Dermis microvascular lymphatic vessel endothelial cell (primary cell): ENCODE data around the gene SLC22A12. TPM values are rescaled to one million over a fixed set of nuclear protein-coding genes. Genes with fewer than 3 reads are reported as not detected.

Experiments
- DNase-seq, 2 donors: peaks; one replicate each; pipeline versions ENCODE4 v3.0.0 to v3.0.0-alpha.2; 2010; ENCODE audit warnings: low read depth in 2 of 2
- total RNA-seq: library from RNA; depleted of rRNA; stranded (reverse); fragments of >200 nt; gene quantifications from 2 replicates; pipeline ENCODE4 v1.2.1, GENCODE V29; 2014

The SLC22A12 gene
- total RNA-seq, 1 donor from 2014 or later = not detected

- DNase-seq = no peak
Observed at GRCh38 chr11:64562723-64563351, 28.2 kb upstream of the SLC22A12 start.

DNA sequence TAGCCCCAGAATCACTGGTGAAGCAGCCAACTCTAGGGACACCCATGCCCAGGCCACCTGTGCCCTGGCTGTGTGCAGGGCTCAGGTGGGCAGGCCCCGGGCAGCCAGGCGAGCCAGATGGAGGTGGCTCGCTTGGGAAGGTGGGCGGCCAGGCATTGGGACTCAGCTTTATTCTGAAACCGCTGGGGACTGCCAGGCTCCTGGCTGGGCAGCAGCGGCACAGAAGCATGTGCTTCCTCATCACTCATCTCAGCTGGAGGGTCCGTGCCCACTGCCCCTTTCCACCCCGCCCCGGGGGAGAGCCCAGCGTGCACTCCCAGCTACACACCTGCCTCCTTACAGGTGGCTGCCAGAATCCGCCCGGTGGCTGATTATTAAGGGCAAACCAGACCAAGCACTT lies 27.1 kb upstream of the SLC22A12 start:
- DNase-seq = no peak

DNA sequence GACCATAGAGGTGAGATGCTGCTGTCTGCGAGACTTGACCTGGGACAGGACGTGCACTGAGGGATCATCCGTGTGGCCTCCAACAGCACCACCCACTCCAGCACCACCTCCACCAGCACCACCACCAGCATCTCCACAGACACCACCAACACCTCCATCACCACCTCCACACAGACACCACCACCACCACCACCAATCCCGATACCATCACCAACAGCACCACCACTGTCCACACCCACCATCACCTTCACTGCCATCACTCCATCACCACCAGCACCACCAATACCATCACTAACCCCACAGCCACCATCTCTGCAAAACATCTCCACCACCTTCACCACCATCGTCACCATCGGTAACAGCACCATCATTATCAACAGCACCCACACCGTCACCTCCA lies 26.6 kb upstream of the SLC22A12 start:
- no peak for DNase-seq

DNA sequence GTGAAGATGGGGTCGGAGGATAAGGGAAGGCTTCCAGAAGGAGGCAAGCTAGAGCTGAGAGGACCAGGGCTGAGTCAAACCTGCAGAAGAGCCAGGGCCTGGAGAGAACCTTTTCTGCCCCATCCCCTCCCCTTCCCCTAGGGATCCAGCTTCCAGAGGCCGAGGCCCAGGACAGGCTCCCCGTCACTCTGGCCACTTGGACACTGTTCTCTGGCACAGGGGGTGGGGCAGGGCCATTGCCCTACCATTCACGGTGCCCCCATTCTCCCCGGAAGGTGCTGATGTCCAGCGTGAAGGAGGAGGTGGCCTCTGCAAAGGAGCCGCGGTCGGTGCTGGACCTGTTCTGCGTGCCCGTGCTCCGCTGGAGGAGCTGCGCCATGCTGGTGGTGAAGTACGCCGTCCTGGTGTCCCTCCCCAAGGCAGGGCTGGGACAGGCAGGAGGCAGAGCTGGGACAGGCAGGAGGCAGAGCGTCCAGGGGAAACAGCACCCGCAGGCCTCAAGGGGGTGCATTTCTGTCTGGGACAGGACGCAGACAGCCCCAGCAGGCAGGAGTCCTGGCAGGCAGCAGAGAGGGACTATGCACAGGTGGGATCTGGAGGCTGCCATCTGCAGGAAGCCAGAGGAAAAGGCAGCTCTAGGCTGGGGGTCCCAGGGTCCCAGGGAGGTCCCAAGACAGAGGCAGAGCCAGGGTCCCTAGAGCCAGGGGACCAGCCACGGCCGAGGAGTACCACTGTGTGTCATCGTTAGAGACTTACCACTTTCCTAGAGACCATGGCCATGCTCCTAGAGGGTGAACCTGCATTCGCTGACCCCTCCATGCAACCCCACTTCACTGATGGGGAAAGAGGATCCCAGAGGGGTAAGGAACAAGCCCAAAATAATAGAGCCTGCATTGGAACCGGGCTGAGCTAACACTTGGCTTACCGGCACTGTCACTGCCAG lies 25.8 kb upstream of the SLC22A12 start:
- no peak for DNase-seq

DNA sequence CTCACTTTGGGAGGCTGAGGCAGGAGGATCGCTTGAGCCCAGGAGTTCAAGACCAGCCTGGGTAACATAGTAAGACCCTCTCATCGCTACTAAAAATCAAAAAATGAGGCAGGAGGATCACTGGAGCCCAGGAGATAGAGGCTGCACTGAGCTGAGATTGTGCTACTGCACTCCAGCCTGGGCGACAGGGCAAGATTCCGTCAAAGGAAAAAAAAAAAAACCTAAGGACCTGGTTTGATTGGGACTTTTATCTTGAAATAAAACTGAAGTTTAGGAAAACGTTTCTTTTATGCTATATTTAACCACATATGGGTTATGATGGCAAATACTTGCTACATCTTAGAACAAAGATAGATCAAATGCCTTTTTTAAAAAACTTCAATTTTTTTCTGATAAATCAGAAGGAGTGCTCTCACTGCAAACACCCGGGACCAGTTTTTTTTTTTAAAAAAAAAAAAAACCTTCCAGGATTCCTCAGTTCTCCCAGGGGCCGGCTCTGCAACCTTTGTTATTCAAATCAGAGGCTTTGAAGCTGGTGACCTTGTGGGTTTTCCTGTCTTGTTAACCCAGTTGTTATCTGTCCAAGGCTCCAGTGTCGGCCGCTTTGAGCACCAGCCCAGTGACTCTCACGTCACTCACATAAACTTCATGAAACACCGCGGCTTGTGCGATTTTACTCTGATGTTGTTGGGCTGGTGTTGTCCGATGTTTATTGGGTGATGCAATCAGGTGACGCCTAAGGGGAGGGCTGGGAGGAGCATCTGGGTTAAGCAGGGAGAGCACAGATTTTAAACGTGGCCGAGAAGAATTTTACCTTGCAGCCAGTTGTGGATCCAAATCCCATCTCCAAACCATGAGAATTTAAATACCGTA lies 24.7 kb upstream of the SLC22A12 start:
- DNase-seq = peak; percentile 30 to 74

GRCh38 chr11:64566915-64567891 lies 23.8 kb upstream of the SLC22A12 start:
- DNase-seq = no peak

DNA sequence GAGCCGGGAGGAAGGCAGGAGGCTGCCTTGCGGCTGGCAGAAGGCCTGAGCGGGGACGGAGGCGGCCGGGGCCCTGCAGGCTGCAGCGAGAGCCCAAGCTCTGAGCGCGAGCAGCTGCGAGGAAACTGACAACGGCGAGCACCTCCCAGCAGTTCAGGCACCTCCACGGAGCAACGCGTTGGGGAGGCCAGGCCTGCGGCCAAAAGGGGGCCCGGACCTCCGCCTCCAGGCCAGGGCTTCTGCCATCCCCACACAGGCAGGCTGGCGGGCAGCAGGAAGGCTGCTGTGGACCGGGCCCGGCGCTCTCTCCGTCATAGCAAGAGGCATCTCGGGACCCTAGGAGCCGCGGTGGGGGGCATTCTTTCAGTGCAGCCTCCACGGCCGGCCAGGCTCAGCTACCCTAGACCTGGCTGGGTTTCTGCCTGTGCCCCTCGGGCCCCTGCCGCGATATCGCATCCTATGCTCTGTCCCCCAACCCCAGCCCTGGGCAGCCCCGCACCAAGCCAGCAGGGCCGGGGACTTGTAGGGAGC lies 22.9 kb upstream of the SLC22A12 start:
- DNase-seq = no peak

GRCh38 chr11:64568584-64569140 lies 22.4 kb upstream of the SLC22A12 start:
- DNase-seq = no peak

DNA sequence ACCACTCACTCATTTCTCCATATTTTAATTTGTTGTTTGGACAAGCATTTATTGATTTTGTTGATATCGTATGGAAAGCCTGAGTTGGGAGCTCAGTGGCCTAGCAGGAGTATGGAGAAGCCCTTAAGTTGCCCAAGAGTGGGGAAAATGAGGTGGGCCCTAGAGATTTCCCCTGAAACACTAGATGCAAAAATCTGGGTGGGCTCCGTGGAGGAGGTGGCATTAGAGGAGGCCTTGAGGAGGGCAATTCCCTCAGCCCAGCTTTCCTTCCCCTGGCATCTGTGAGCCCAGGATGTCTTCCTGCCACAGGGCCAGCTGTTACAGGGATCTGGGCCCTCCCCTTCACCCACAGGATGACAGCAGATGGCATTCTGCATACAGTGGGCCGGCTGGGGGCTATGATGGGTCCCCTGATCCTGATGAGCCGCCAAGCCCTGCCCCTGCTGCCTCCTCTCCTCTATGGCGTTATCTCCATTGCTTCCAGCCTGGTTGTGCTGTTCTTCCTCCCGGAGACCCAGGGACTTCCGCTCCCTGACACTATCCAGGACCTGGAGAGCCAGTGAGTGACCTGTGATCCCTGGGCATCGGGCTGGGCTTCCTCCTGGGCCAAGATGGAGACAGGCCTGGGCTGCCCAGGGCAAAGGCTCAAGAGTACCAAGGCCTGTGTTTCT lies 21.6 kb upstream of the SLC22A12 start:
- DNase-seq = no peak

DNA sequence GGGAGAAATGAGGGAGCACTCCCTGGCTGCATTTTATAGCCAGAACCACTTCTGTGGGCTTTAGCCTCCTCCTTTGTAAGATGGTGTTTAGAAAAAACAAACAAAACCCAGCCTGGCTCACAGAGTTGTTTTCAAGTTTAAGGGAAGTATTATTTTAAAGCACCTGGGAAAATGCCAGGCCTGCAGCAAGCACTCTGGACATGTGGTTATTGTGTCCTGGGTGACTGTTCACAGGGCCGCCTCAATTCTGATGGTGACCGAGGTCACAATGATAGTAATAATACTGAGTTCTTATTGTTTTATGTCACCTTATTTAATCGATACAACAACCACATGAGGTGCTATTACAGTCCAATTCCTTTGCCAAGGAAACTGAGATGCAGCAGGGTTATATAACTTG lies 20.7 kb upstream of the SLC22A12 start:
- DNase-seq = no peak

- no peak for DNase-seq
Observed at GRCh38 chr11:64571050-64571409, 20.0 kb upstream of the SLC22A12 start.

- DNase-seq = no peak
Observed at GRCh38 chr11:64571410-64572091, 19.5 kb upstream of the SLC22A12 start.

DNA sequence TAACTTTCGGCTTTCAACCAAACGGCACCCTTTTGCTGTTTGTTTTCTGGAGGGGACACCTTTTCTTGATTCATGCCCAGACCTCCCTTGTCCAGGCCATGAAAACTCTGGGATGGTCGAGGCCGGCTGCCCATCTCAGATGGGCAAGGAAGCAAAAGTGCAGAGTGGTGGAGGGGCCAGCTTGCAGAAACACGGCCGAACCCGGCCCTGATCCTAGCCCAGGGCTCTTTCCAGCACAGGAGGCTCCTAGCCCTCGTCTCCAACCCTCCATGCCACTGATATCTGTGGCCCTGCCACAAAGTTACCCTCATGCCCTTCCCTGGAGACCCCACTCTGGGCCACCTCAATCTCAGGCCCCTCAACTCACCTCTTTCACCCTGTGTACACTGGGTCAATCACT lies 18.9 kb upstream of the SLC22A12 start:
- DNase-seq = no peak

DNA sequence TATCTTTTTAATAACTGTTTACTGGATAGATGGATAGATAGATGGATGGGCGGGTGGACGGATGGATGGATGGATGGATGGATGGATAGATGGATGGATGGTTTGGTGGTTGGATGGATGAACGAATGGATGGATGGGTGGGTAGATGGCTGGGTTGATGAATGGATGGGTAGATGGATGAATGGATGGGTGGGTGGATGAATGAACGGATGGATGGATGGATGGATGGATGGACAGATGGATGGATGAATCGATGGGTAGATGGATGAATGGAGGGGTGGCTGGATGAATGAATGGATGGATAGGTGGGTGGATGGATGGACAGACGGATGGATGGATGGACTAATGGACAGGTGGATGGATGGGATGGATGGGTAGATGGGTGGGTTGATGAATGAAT lies 13.8 kb upstream of the SLC22A12 start:
- no peak for DNase-seq

DNA sequence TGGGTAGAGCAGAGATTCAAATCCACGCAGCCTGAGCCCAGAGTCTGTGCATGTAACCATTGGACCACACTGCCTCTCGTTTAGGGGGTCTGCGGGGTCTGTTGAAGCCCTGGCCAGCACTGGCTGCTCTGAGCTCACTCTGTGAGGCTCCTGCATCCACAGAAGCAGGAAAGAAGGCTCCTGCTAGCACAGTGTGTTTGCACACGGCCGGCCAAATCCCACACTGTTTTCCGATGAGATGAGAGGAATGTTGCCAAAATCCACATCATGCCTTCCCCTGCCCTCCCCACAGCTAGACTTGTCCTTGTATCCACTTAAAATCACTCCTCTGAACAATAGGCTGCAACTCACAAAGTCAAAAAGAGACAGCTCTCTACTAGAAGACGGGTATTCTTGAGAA lies 10.6 kb upstream of the SLC22A12 start:
- no peak for DNase-seq

DNA sequence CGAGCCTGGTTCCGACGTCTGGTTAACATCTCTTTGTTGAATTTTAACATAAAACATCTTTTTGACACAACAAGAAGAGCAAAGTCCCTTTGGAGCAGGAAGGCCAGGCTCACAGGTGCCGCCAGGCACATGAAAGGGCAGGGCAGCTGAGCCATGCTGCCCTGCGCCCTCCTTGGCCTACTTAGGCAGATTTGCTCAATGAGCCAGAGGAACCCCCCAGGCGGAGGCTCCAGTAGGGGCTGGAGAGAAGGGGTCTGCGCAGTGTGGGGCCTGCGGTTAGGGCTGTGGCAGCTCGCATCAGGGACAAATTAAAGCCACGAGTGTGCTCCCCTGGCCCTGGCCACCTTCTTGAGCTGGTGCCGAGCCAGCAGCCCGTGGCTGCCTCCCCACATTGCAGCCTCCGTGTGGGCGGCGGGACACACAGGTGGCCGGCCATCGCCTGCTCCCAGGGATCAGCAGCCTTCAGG lies 9.9 kb upstream of the SLC22A12 start:
- no peak for DNase-seq

- DNase-seq = no peak
Observed at GRCh38 chr11:64582885-64583284, 8.1 kb upstream of the SLC22A12 start.

- DNase-seq = no peak
Observed at GRCh38 chr11:64583296-64584262, 7.4 kb upstream of the SLC22A12 start.
